Epithelial cell of proximal tubule (primary cell): ENCODE measurements around the gene ZNF586. TPM values are rescaled to one million over a fixed set of nuclear protein-coding genes. Genes with fewer than 3 reads are reported as not detected.
A peak's percentile ranks its signal among the peaks of the same experiment; 100 is the strongest.
"Not testable (repeated sequence)": the region's sequence is repeated elsewhere in the genome, so short reads cannot be mapped to it uniquely, and the experiment has no call there.

ENCODE experiments used
- DNase-seq: peaks from one replicate; pipeline ENCODE4 v3.0.0-alpha.2; 2011; ENCODE audit warnings: low read depth
- H3K4me3 ChIP-seq: 2 replicates; pipeline ENCODE4 v1.5.1; 2011; ENCODE audit warnings: low read depth, mild to moderate bottlenecking, low read length
- CTCF ChIP-seq: conservative IDR thresholded peaks from 2 replicates; pipeline ENCODE4 v1.5.1; 2012; ENCODE audit warnings: low read depth, mild to moderate bottlenecking, low read length
- total RNA-seq: library from RNA; depleted of rRNA; stranded (reverse); fragments of >200 nt; gene quantifications from 2 replicates; pipeline ENCODE4 v1.2.3, GENCODE V29; 2015

Gene ZNF586
- total RNA-seq, 1 donor from 2014 or later = 6.7 TPM

GRCh38 chr19:57819475-57820148, 50.1 kb downstream of the ZNF586 start:
- peak; percentile 78 for DNase-seq
- TF ChIP-seq CTCF = peak; percentile 17
- peak overlapping the region; percentile 81 for H3K4me3 ChIP-seq

DNA sequence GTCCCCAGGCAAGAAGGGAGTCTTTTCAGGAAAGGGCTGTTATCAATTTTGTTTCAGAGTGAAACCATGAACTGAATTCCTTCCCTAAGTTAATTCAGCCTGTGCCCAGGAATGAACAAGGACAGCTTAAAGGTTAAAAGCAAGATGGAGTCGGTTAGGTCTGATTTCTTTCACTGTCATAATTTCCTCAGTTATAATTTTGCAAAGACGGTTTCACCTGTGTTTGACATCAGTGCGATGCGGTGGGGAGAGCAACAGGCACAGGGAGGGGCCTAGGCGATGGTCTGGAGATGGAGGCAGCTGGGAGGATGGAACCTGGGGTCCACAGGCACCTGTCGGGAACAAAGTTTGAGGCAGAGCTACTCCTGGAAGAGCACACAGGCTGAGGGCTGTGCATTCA, 51.1 kb downstream of the ZNF586 start:
- H3K4me3 ChIP-seq = peak overlapping the region; percentile 81
- TF ChIP-seq CTCF = no peak
- no peak for DNase-seq

GRCh38 chr19:57821095-57821494, 51.6 kb downstream of the ZNF586 start:
- not testable (repeated sequence) for H3K4me3 ChIP-seq, DNase-seq

GRCh38 chr19:57821501-57821900, 52.0 kb downstream of the ZNF586 start:
- H3K4me3 ChIP-seq, DNase-seq: not testable (repeated sequence)

- not testable (repeated sequence) for DNase-seq, H3K4me3 ChIP-seq
Observed at GRCh38 chr19:57823155-57823554, 53.7 kb downstream of the ZNF586 start.

DNA sequence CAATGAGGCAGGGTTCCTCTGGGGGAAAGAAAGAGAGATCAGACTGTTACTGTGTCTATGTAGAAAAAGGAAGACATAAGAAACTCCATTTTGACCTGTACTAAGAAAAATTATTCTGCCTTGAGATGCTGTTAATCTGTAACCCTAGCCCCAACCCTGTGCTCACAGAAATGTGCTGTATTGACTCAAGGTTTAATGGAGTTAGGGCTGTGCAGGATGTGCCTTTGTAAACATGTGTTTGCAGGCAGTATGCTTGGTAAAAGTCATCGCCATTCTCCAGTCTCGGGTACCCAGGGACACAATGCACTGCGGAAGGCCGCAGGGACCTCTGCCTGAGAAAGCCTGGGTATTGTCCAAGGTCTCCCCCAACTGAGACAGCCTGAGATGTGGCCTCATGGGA, 54.1 kb downstream of the ZNF586 start:
- H3K4me3 ChIP-seq, DNase-seq: not testable (repeated sequence)

GRCh38 chr19:57825511-57825910, 56.0 kb downstream of the ZNF586 start:
- DNase-seq = no peak
- no peak for TF ChIP-seq CTCF
- H3K4me3 ChIP-seq = no peak overlapping the region

- no peak for DNase-seq
- H3K4me3 ChIP-seq = no peak overlapping the region
- TF ChIP-seq CTCF = no peak
Observed at GRCh38 chr19:57829316-57829715, 59.8 kb downstream of the ZNF586 start.

DNA sequence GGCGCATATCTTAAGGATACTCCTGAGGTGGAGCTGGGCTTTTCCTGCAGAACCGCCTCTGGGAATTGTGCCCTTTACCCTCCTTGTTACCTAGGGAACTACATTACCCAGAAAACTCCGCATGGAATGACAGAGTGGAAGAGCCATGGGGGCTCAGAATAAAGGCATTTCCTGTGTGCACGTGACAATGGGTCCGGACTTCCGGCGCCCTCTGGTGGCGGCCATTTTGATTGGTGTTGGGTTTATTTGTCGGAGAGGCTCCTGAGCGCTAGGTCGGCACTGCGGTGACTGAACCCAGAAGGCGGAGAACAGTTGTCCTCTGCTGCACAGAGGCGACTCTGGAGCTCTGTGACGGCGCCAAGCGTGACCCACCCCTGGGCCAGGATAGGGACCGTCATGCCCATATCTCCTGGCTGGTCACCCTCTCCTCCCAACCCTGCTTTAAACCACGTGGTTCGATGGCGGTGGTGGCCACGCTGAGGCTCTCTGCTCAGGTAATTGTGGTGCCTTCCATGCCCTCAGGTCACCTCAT, 60.7 kb downstream of the ZNF586 start, which contains the start of gene ZNF587B:
Gene ZNF587B, plus strand, starts transcription at position 229 of the 532 bp plus-strand sequence. Its CDS starts 230 bp downstream, at position 459.
- peak; percentile 49 for TF ChIP-seq CTCF
- H3K4me3 ChIP-seq = peak within 1 kb of the TSS; percentile 68
- no peak for DNase-seq
